ENCODE results near the gene DUSP10.

DUSP10 gene

DNA sequence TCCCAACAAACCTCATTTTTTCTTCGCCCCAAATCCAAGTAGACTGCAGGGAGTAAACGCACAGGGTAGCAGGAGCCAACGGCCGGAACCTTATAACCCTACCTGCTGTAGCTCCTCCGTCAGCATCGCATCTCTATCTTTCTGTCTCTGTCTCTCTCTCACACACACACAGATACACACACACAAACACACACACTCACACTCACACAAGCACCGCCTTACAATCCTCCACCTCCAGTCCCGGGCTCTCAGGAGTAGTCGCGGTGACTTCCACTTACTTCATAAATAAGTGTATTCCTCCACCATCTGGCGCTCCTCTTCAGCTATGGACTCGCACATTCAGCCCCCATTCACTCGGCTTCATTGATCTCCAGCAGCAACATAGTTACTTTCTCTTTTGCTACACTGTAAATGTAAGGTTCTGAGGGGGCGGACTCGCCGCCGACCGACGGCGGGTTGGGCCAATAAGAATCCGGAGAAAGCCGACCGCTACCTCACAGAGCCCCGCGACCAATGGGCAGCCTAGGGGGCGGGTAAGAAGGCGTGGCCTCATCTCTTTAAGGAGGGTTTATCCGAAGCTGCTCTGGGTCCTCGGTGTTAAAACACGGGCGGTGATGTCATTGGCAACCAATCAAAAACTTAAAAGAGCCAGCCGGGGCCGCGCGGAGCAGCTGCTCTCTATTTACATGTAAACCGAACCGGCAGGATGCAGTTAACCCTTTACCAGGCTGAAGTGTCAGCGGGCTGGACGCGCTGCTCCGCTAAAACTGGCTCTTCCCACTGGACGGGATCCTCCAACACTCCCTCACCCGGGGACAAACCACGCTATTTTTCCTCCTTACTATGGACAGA, at the start of gene DUSP10:
TSS of gene DUSP10 (minus strand) at position 387 of the 852 bp plus-strand sequence. CDS start 2,345 bp downstream, outside the sequence.
- H3K4me3 ChIP-seq (ENCODE audit: low read length), result peak within 1 kb of the TSS; percentile 96
- peaks cover 23% of the 10 kb centered on the region for H3K4me1 ChIP-seq (ENCODE audit: control insufficient read depth, insufficient read depth, low read length)
- no peaks in the 10 kb centered on the region for H3K36me3 ChIP-seq (ENCODE audit: control insufficient read depth, insufficient read depth, low read length)
- H3K27ac ChIP-seq (ENCODE audit: low read depth, low read length), result peak within 1 kb of the TSS; percentile 98
- peak within 1 kb of the TSS; percentile 86 for H3K9ac ChIP-seq (ENCODE audit: low read length)
- H3K27me3 ChIP-seq (ENCODE audit: control insufficient read depth, insufficient read depth, low read length), result no peaks in the 10 kb centered on the region

DNA sequence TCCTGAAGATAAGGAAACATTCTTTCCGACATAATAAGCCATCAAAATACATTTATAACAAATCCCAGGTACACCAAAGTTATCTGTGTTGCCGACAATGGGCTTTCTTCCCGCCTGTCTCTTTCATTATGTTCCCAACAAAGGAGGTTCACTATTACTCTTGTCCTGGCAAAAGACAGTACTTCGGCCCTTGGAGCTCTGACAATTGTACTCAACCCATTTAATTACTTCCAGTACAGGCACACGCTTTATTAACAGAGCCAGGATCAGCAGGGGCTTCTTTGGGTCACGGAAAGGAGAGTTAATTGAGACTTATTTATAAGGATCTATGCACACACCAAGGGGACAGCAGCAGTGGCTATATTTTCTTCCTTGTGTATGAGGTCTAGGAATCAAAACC, 46.6 kb upstream of the DUSP10 start:
- no peaks in the 10 kb centered on the region for H3K36me3 ChIP-seq (ENCODE audit: control insufficient read depth, insufficient read depth, low read length)
- no peak overlapping the region for H3K9ac ChIP-seq (ENCODE audit: low read length)
- no peak overlapping the region for H3K27ac ChIP-seq (ENCODE audit: low read depth, low read length)
- no peaks in the 10 kb centered on the region for H3K27me3 ChIP-seq (ENCODE audit: control insufficient read depth, insufficient read depth, low read length)
- H3K4me3 ChIP-seq (ENCODE audit: low read length), result no peak overlapping the region
- no peaks in the 10 kb centered on the region for H3K4me1 ChIP-seq (ENCODE audit: control insufficient read depth, insufficient read depth, low read length)

DNA sequence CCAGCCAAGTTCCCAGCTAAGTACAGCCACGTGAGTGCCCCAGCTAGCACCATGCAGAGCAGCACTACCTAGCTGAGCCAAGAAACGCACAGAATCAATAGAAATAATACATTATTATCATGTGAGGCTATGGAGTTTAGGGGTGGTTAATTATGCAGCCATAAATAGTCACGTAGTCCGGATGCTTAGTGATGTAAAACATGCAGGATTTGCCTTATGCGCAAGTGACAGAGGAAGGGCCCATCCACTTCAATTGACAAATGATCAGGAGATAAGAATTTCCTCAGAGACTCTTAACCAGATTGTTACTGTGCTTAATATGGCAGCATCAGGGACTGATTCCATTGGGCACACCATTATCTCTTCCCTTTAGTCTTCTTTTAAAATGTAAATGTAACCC, 44.8 kb upstream of the DUSP10 start:
- H3K4me3 ChIP-seq (ENCODE audit: low read length), result no peak overlapping the region
- no peaks in the 10 kb centered on the region for H3K36me3 ChIP-seq (ENCODE audit: control insufficient read depth, insufficient read depth, low read length)
- H3K4me1 ChIP-seq (ENCODE audit: control insufficient read depth, insufficient read depth, low read length), result no peaks in the 10 kb centered on the region
- no peaks in the 10 kb centered on the region for H3K27me3 ChIP-seq (ENCODE audit: control insufficient read depth, insufficient read depth, low read length)
- no peak overlapping the region for H3K27ac ChIP-seq (ENCODE audit: low read depth, low read length)
- no peak overlapping the region for H3K9ac ChIP-seq (ENCODE audit: low read length)

DNA sequence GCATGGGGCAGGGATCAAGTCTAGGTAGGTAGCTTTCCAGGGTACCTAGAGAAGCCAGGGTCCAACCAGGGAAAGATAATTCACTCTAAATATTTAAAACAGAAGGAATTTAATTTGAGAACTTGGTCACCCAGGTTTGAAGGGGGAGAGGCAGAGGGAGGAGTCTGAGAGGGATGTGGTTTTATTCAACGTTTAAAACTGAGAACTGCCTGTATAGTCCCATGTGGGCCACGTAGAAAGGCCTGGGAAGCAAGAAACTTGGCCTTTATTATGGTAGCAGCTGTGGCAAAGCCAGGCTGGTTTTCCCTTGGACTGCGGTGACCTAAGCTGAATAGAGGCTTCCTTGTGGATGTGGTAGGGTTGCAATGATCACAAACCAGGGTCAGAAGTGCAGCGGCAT, 42.0 kb upstream of the DUSP10 start:
- Histone ChIP-seq H3K9ac (ENCODE audit: low read length) (no peak overlapping the region), H3K4me1 (ENCODE audit: control insufficient read depth, insufficient read depth, low read length) (no peaks in the 10 kb centered on the region), H3K27ac (ENCODE audit: low read depth, low read length) (no peak overlapping the region), H3K27me3 (ENCODE audit: control insufficient read depth, insufficient read depth, low read length) (no peaks in the 10 kb centered on the region), H3K36me3 (ENCODE audit: control insufficient read depth, insufficient read depth, low read length) (no peaks in the 10 kb centered on the region), H3K4me3 (ENCODE audit: low read length) (no peak overlapping the region)

DNA sequence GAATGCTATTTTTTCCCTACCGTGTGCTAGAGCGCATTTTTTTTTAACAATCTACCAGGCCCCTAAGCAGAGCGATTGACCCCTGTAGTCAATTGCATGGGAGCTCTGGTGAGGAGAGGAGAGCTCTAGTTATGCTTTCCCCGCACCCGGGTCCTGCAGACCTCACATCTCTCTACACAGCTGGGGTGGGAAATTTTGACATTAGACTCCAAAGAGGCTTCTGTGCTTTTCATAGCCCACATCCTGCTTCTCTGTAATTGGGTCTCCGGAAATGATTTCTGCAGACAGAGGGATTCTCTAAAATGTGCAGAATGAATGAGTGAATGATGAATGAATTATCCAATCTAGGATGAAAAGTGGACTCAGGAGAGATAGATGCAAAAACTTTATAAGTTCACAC, 41.5 kb upstream of the DUSP10 start:
- H3K4me3 ChIP-seq (ENCODE audit: low read length), result no peak overlapping the region
- no peaks in the 10 kb centered on the region for H3K4me1 ChIP-seq (ENCODE audit: control insufficient read depth, insufficient read depth, low read length)
- no peak overlapping the region for H3K9ac ChIP-seq (ENCODE audit: low read length)

DNA sequence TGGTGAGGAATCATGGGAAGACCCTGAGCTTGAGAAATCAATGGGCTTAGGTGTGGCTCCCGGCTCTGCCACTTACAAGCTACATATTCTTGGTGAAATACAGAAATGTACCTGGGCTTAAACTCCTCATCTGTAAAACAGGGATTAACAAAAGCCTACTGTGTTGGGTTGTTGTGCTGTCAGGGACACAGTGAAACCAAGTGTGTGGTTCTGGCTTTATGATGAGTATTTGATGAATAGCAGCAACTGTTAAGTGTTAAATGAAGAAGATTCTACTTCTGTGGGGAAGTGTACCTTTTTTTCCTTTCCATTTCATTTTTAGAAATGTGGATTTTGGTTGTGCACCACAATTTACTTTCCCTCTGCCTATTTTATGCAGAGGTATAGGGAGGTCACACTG, 41.1 kb upstream of the DUSP10 start:
- H3K36me3 ChIP-seq (ENCODE audit: control insufficient read depth, insufficient read depth, low read length), result no peaks in the 10 kb centered on the region
- H3K4me1 ChIP-seq (ENCODE audit: control insufficient read depth, insufficient read depth, low read length), result no peaks in the 10 kb centered on the region
- H3K27me3 ChIP-seq (ENCODE audit: control insufficient read depth, insufficient read depth, low read length), result no peaks in the 10 kb centered on the region
- H3K27ac ChIP-seq (ENCODE audit: low read depth, low read length), result no peak overlapping the region
- H3K4me3 ChIP-seq (ENCODE audit: low read length), result no peak overlapping the region
- H3K9ac ChIP-seq (ENCODE audit: low read length), result no peak overlapping the region

More for the DNA sequence above, 41.5 kb upstream of the DUSP10 start:
- no peaks in the 10 kb centered on the region for H3K27me3 ChIP-seq (ENCODE audit: control insufficient read depth, insufficient read depth, low read length)
- H3K27ac ChIP-seq (ENCODE audit: low read depth, low read length), result no peak overlapping the region
- H3K36me3 ChIP-seq (ENCODE audit: control insufficient read depth, insufficient read depth, low read length), result no peaks in the 10 kb centered on the region

DNA sequence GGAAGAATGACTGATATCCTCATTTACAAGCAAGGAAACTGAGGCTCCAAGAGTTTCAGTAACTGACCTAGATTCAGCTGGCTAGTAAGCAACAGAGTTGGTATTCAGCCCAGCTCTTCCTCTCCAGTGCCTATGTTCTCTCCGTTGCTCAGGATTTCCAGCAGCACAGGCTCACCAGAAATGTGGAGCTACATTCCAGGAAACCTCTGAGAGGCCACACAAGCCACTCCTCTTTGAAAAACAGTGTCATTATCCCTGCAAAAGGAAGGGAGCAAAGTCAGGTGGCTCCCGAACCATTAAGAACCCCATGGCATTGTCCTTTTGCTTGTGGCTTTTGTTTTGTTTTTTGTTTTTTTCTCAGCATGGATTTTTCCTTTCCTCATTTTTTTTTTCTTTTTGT, 40.6 kb upstream of the DUSP10 start:
- H3K4me1 ChIP-seq (ENCODE audit: control insufficient read depth, insufficient read depth, low read length), result no peaks in the 10 kb centered on the region
- no peak overlapping the region for H3K4me3 ChIP-seq (ENCODE audit: low read length)
- no peak overlapping the region for H3K27ac ChIP-seq (ENCODE audit: low read depth, low read length)
- no peaks in the 10 kb centered on the region for H3K27me3 ChIP-seq (ENCODE audit: control insufficient read depth, insufficient read depth, low read length)
- no peak overlapping the region for H3K9ac ChIP-seq (ENCODE audit: low read length)
- no peaks in the 10 kb centered on the region for H3K36me3 ChIP-seq (ENCODE audit: control insufficient read depth, insufficient read depth, low read length)

DNA sequence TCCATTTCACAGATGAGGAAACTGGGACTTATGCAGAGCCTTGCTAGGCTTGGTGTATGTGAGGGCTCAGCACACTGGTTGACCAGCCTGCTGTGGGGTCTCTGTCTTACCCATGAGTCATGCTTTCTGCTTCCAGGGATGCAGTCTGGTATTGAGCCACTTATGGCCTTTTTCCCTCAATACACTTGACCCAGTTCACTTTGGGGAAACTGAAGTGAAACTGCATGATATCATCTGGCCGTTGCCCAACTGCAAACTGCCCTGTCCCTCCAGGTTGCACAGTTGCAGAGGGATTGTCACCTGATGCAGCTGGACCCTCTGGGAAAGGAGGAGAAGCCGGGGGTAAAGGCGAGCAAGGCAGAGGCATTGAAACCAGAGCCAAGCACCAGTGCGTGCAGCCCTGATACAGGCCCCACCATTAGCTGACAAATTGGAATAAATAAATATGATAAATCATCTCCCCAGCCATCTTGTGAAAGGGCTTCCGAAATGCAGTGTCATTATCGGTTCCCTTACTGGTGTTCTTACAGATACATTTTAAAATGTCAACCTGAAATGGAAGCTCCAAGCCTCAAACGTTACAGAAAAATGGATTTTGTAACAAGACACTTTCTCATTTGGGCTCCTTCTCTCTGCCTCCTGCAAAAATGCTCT, 39.3 kb upstream of the DUSP10 start:
- Histone ChIP-seq H3K27ac (ENCODE audit: low read depth, low read length) (no peak overlapping the region), H3K4me1 (ENCODE audit: control insufficient read depth, insufficient read depth, low read length) (no peaks in the 10 kb centered on the region), H3K9ac (ENCODE audit: low read length) (no peak overlapping the region), H3K27me3 (ENCODE audit: control insufficient read depth, insufficient read depth, low read length) (no peaks in the 10 kb centered on the region), H3K4me3 (ENCODE audit: low read length) (no peak overlapping the region), H3K36me3 (ENCODE audit: control insufficient read depth, insufficient read depth, low read length) (no peaks in the 10 kb centered on the region)

DNA sequence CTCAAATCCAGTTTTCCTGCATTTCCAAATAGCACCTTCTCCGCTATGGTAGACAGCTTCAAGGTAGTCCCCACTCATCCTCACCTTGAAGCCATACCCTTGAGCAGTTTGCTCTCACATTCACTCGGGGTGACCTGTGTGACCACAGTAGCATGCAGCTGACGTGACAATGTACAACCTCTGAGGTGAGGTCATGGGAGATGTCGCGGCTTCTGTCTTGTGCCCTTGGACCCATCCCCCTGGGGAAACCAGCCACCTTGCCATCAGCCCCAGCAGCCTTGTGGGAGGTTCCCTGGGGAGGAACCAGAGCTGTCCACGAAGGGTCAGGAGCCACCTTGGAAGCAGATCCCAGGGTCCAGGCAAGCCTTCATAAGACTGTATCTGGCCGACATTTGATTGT, 38.3 kb upstream of the DUSP10 start:
- no peak overlapping the region for H3K27ac ChIP-seq (ENCODE audit: low read depth, low read length)
- no peak overlapping the region for H3K4me3 ChIP-seq (ENCODE audit: low read length)
- no peaks in the 10 kb centered on the region for H3K4me1 ChIP-seq (ENCODE audit: control insufficient read depth, insufficient read depth, low read length)
- no peaks in the 10 kb centered on the region for H3K36me3 ChIP-seq (ENCODE audit: control insufficient read depth, insufficient read depth, low read length)
- no peak overlapping the region for H3K9ac ChIP-seq (ENCODE audit: low read length)
- no peaks in the 10 kb centered on the region for H3K27me3 ChIP-seq (ENCODE audit: control insufficient read depth, insufficient read depth, low read length)

DNA sequence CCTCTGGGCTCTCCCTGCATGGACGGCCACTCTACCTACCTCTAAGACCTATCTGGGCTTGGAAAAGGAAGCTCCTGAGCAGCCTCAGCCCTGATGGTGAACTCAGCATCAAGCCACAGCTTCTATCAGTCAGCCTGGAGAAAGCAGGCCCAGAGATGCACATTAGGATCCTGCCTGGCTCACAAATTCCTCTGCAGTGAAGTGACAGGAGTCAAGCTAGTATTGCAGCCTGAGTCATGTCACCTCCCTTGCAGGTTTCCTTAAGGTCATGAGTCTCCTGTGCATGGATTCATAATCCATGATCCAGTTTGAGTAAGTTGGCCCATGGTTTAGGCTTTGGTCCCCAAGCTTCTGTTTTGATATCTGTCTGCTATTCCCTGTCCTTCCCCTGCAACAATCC, 37.9 kb upstream of the DUSP10 start:
- Histone ChIP-seq H3K4me1 (ENCODE audit: control insufficient read depth, insufficient read depth, low read length) (no peaks in the 10 kb centered on the region), H3K4me3 (ENCODE audit: low read length) (no peak overlapping the region)

DNA sequence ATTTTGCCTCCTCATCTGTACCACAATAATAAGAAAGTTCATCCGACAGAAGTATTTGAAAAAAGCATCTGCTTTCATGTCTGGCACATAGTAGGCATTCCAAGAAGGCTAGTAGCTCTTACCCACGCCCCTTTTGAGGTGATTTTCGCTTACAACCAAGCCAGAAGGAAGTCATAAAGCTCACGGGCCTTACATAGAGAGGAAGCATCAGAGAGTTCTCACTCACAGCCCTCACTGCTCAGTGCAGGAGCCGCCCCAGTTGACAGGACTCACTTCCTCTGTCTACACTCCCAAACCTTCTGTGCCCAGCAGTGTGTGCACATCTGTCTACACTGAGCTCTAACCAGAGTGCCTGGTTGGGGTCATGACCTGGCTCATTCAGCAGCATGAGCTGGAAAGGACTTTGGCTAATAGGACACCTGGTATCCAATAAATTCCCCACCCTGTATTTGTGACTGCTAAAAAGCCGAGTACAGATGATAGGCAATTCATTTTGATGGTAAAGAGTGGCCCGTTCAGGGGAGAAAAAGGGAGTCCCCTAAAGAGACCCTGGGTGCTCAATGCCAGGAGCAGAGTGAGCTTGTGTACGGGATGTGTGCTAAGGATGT, 36.8 kb upstream of the DUSP10 start:
- Histone ChIP-seq H3K27me3 (ENCODE audit: control insufficient read depth, insufficient read depth, low read length) (no peaks in the 10 kb centered on the region), H3K36me3 (ENCODE audit: control insufficient read depth, insufficient read depth, low read length) (no peaks in the 10 kb centered on the region), H3K4me1 (ENCODE audit: control insufficient read depth, insufficient read depth, low read length) (no peaks in the 10 kb centered on the region), H3K9ac (ENCODE audit: low read length) (no peak overlapping the region), H3K4me3 (ENCODE audit: low read length) (no peak overlapping the region), H3K27ac (ENCODE audit: low read depth, low read length) (no peak overlapping the region)

More for the DNA sequence above, 37.9 kb upstream of the DUSP10 start:
- no peaks in the 10 kb centered on the region for H3K27me3 ChIP-seq (ENCODE audit: control insufficient read depth, insufficient read depth, low read length)
- no peak overlapping the region for H3K9ac ChIP-seq (ENCODE audit: low read length)
- H3K36me3 ChIP-seq (ENCODE audit: control insufficient read depth, insufficient read depth, low read length), result no peaks in the 10 kb centered on the region
- no peak overlapping the region for H3K27ac ChIP-seq (ENCODE audit: low read depth, low read length)

DNA sequence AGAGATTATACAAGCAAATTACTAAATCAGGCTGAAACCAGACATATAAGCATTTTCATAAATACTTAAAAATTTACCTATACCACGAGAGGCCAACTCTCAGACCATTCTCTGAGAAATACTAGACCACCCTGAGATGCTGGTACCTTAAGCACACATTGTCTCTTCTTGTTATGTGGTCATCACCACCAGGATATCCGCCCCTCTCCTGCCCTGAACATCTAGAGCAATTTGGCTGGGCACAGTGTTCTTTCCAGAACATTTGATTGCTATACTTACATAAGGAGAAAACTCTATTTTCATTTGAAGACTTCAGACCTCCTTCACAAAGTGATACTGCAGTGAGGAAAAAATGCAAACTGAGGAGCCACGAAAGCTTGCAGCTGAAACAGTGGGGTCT, 36.2 kb upstream of the DUSP10 start:
- H3K9ac ChIP-seq (ENCODE audit: low read length), result no peak overlapping the region
- H3K4me1 ChIP-seq (ENCODE audit: control insufficient read depth, insufficient read depth, low read length), result no peaks in the 10 kb centered on the region
- no peak overlapping the region for H3K27ac ChIP-seq (ENCODE audit: low read depth, low read length)

More for the DNA sequence above, 36.2 kb upstream of the DUSP10 start:
- no peak overlapping the region for H3K4me3 ChIP-seq (ENCODE audit: low read length)
- no peaks in the 10 kb centered on the region for H3K36me3 ChIP-seq (ENCODE audit: control insufficient read depth, insufficient read depth, low read length)
- no peaks in the 10 kb centered on the region for H3K27me3 ChIP-seq (ENCODE audit: control insufficient read depth, insufficient read depth, low read length)

Data from rectal smooth muscle tissue (tissue), 1 donor.